Endothelial cell of umbilical vein (primary cell): ENCODE data around the gene STATH. TPM values are rescaled to one million over a fixed set of nuclear protein-coding genes. Genes with fewer than 3 reads are reported as not detected.

Source experiments
- BruUV-seq: library from RNA; stranded (reverse); fragments of 400-500 nt; replicated peaks from 2 replicates; lab custom pipeline; 2021; lab: Mats Ljungman, UMichigan
- CTCF ChIA-PET: fragments of 300-600, 350-600 bp; sonication (Branson Sonifier 250); formaldehyde crosslinking; loops from one replicate; lab custom pipeline; 2021; ENCODE audit warnings: antibody characterized with exemption, inconsistent platforms; lab: Charles Lee
- POLR2A ChIA-PET: fragments of 300-600, 350-600 bp; sonication (Branson Sonifier 250); formaldehyde crosslinking; loops from one replicate; lab custom pipeline; 2021; ENCODE audit warnings: antibody characterized with exemption, inconsistent platforms; lab: Charles Lee
- DNase-seq: peaks from one replicate; pipeline ENCODE4 v3.0.0-alpha.2; 2011; ENCODE audit warnings: low read depth, low spot score
- FAIRE-seq: peaks from 2 replicates; lab custom pipeline; 2011; peaks lifted over from hg19 to GRCh38; lab: Jason Lieb, UNC
- H2AFZ ChIP-seq: 2 replicates; pipeline ENCODE4 v1.6.0; 2012; ENCODE audit warnings: low read depth, low read length, control low read depth, inconsistent platforms
- H3K27ac ChIP-seq: 2 replicates; pipeline ENCODE4 v1.5.1; 2011; ENCODE audit warnings: low read depth, mild to moderate bottlenecking, control low read depth, low read length, moderate library complexity; ENCODE audit not compliant: insufficient read depth
- H3K27me3 ChIP-seq, 2 experiments: 2 replicates each; pipeline versions ENCODE4 v1.6.0 to v1.6.1; 2011; ENCODE audit warnings: low read length in 2 of 2, mixed read lengths in 1 of 2; ENCODE audit not compliant: control insufficient read depth in 2 of 2, insufficient read depth in 2 of 2
- H3K36me3 ChIP-seq, 2 experiments: 2 replicates in 1 of 2; 3 replicates in 1 of 2; pipeline ENCODE4 v1.5.1; 2011; ENCODE audit warnings: low read length in 2 of 2, mild to moderate bottlenecking in 1 of 2, moderate library complexity in 1 of 2; ENCODE audit not compliant: control insufficient read depth in 2 of 2, insufficient read depth in 2 of 2; ENCODE audit errors: extremely low read depth in 1 of 2
- H3K4me1 ChIP-seq: 3 replicates; pipeline ENCODE4 v1.5.1; 2011; ENCODE audit warnings: mild to moderate bottlenecking, low read length; ENCODE audit not compliant: control insufficient read depth, insufficient read depth; ENCODE audit errors: extremely low read depth
- H3K4me2 ChIP-seq: 2 replicates; pipeline ENCODE4 v1.6.1; 2011; ENCODE audit warnings: low read length, control low read depth, mixed read lengths; ENCODE audit not compliant: insufficient read depth
- H3K4me3 ChIP-seq, 3 experiments: fragments of 200-600 bp in 1 of 3; sonication (generic), shearing (Covaris generic) in 1 of 3; replicated peaks in 1 of 3; 2 replicates each; pipeline ENCODE4 v1.5.1; 2011 to 2016; ENCODE audit warnings: control low read depth in 3 of 3, low read length in 3 of 3, mild to moderate bottlenecking in 2 of 3, inconsistent platforms in 1 of 3, low read depth in 1 of 3, moderate library complexity in 1 of 3; ENCODE audit not compliant: insufficient read depth in 1 of 3
- H3K79me2 ChIP-seq: 2 replicates; pipeline ENCODE4 v1.6.0; 2012; ENCODE audit warnings: low read length, inconsistent platforms; ENCODE audit not compliant: control insufficient read depth, insufficient read depth
- H3K9ac ChIP-seq: replicated peaks from 2 replicates; pipeline ENCODE3; 2011; ENCODE audit warnings: low read length, control low read depth; ENCODE audit not compliant: insufficient read depth; ENCODE audit errors: extremely low read depth
- H3K9me1 ChIP-seq: replicated peaks from 3 replicates; pipeline ENCODE4 v1.6.0; 2011; ENCODE audit warnings: mild to moderate bottlenecking, low read length; ENCODE audit not compliant: control insufficient read depth, insufficient read depth; ENCODE audit errors: extremely low read depth
- H3K9me3 ChIP-seq: replicated peaks from 2 replicates; pipeline ENCODE4 v1.5.1; 2012; ENCODE audit warnings: low read length, inconsistent platforms; ENCODE audit not compliant: control insufficient read depth, insufficient read depth
- H4K20me1 ChIP-seq: replicated peaks from 2 replicates; pipeline ENCODE3; 2011; ENCODE audit warnings: mild to moderate bottlenecking, low read length; ENCODE audit not compliant: control insufficient read depth, insufficient read depth; ENCODE audit errors: extremely low read depth
- CTCF ChIP-seq, 2 donors: IDR thresholded peaks; 1 replicate in 1 of 2; 2 replicates in 1 of 2; pipeline ENCODE4 v1.5.1; 2011; ENCODE audit warnings: low read length in 2 of 2, mild to moderate bottlenecking in 2 of 2, moderate library complexity in 2 of 2, control low read depth in 1 of 2, inconsistent platforms in 1 of 2, low read depth in 1 of 2; ENCODE audit not compliant: insufficient read depth in 1 of 2; ENCODE audit errors: extremely low read depth in 1 of 2
- EZH2 ChIP-seq: IDR thresholded peaks from 2 replicates; pipeline ENCODE4 v1.6.1; 2012; ENCODE audit warnings: borderline replicate concordance, low read depth, mild to moderate bottlenecking, moderate library complexity, low read length, inconsistent platforms; ENCODE audit not compliant: severe bottlenecking
- FOS ChIP-seq: IDR thresholded peaks from 2 replicates; pipeline ENCODE4 v1.6.1; 2011; ENCODE audit warnings: mild to moderate bottlenecking, low read length, moderate library complexity, borderline replicate concordance; ENCODE audit not compliant: insufficient read depth
- GATA2 ChIP-seq: IDR thresholded peaks from 2 replicates; pipeline ENCODE4 v1.7.0; 2011; ENCODE audit warnings: low read depth, mild to moderate bottlenecking, moderate library complexity, mixed read lengths, low read length; ENCODE audit not compliant: insufficient read length, insufficient read depth
- JUN ChIP-seq: IDR thresholded peaks from 2 replicates; pipeline ENCODE4 v1.6.1; 2011; ENCODE audit warnings: borderline replicate concordance, low read depth; ENCODE audit not compliant: insufficient read length, insufficient read depth
- MYC ChIP-seq: IDR thresholded peaks from one replicate; pipeline ENCODE4 v1.6.1; 2011; ENCODE audit warnings: mild to moderate bottlenecking, low read depth, low read length
- POLR2A ChIP-seq: IDR thresholded peaks from 2 replicates; pipeline ENCODE4 v1.6.1; 2012; ENCODE audit warnings: low read depth, mild to moderate bottlenecking, control low read depth, low read length
- POLR2AphosphoS5 ChIP-seq: IDR thresholded peaks from 2 replicates; pipeline ENCODE4 v1.6.1; 2012; ENCODE audit warnings: low read depth, mild to moderate bottlenecking, control low read depth, low read length, moderate library complexity; ENCODE audit not compliant: insufficient read depth
- dilution Hi-C: fragments of 300-500 bp; cut with MboI; formaldehyde crosslinking; loops from one replicate; pipeline ENCODE4 v1.15.0; 2019; ENCODE audit warnings: low sequenced_read_pairs; ENCODE audit not compliant: extremely low pct_ligation_motif_present
- intact Hi-C: fragments of 100-400 bp; cut with micrococcal nuclease; formaldehyde crosslinking; loops from one replicate; pipeline ENCODE4 v1.10.0; 2022
- polyA plus RNA-seq, 4 experiments: library from polyadenylated mRNA; depleted of rRNA in 3 of 4; stranded (reverse) in 3 of 4; unstranded in 1 of 4; fragments of >200 nt; gene quantifications; 2 replicates each; pipeline versions ENCODE4 v1.2.1 to v1.2.3, GENCODE V29; 2011 to 2012; ENCODE audit warnings: missing spikeins in 1 of 4
- total RNA-seq: library from RNA; stranded (reverse); gene quantifications from 2 replicates; pipeline ENCODE4 v1.2.3, GENCODE V29; 2021
- TF ChIP-seq, protein P1 (sequence below): IDR thresholded peaks from 2 replicates; pipeline ENCODE4 v1.6.1; 2011; ENCODE audit not compliant: insufficient read depth, insufficient read length

STATH gene
- total and polyA plus RNA-seq, 2 donors (not counting 3 experiments of a cell fraction or from before 2014, with no cell fraction given), result not detected

GRCh38 chr4:69965628-69966027, 30.1 kb upstream of the STATH start, which contains the start of gene CSN2:
Gene CSN2, minus strand, starts transcription at chr4:69965728. Its CDS starts 4,733 bp downstream, at chr4:69960995.
- no peaks in the 10 kb centered on the region for H3K9me1 ChIP-seq
- no peaks in the 10 kb centered on the region for H3K4me1 ChIP-seq
- no peak within 1 kb of the TSS for H3K27ac ChIP-seq
- H3K9ac ChIP-seq, result no peak within 1 kb of the TSS
- H4K20me1 ChIP-seq, result no peaks in the 10 kb centered on the region
- H3K9me3 ChIP-seq, result no peaks in the 10 kb centered on the region
- H3K79me2 ChIP-seq, result no peaks in the 10 kb centered on the region
- H3K4me3 ChIP-seq, result no peak within 1 kb of the TSS
- FAIRE-seq (no peak), DNase-seq (no peak)
- ChIA-PET POLR2A (no interaction called here), CTCF (no interaction called here)
- TF ChIP-seq JUN (no peak), CTCF (IDR thresholded peaks at IDR 0.05; ENCODE audit: extremely low read depth in 1 of 2, insufficient read depth in 1 of 2, low read depth in 1 of 2, low read length in 2 of 2) (no peak), POLR2AphosphoS5 (no peak), FOS (no peak), MYC (no peak), POLR2A (no peak), EZH2 (no peak), GATA2 (no peak)
- TF ChIP-seq, protein P1, sequence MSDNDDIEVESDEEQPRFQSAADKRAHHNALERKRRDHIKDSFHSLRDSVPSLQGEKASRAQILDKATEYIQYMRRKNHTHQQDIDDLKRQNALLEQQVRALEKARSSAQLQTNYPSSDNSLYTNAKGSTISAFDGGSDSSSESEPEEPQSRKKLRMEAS, result no peak
- BruUV-seq, result no TSS peak
- H3K36me3 ChIP-seq, result no peaks in the 10 kb centered on the region
- H3K27me3 ChIP-seq, result no peaks in the 10 kb centered on the region
- intact Hi-C loops, result no loop called here
- no peak within 1 kb of the TSS for H3K4me2 ChIP-seq
- dilution Hi-C loops, result no loop called here
- no peak within 1 kb of the TSS for H2AFZ ChIP-seq
